Liver (tissue), 9 donors: ENCODE results near the gene CHRNA4. TPM values are rescaled to one million over a fixed set of nuclear protein-coding genes. Genes with fewer than 3 reads are reported as not detected.

ENCODE experiments used
- DNase-seq: peaks from one replicate; pipeline ENCODE4 v3.0.0-alpha.2; 2017; ENCODE audit warnings: low spot score
- H3K27ac ChIP-seq, 2 donors: one replicate each; pipeline ENCODE4 v1.7.0; 2013; ENCODE audit warnings: inconsistent platforms in 2 of 2, low read length in 2 of 2, control low read depth in 1 of 2, low read depth in 1 of 2, mild to moderate bottlenecking in 1 of 2
- H3K27me3 ChIP-seq, 4 donors: one replicate each; pipeline versions ENCODE4 v1.6.1 to v1.7.0; 2013; ENCODE audit warnings: low read length in 3 of 4, inconsistent platforms in 1 of 4, mild to moderate bottlenecking in 1 of 4, moderate library complexity in 1 of 4; ENCODE audit not compliant: control insufficient read depth in 4 of 4, insufficient read depth in 4 of 4
- H3K36me3 ChIP-seq, 4 donors: one replicate each; pipeline versions ENCODE4 v1.6.1 to v1.7.0; 2013; ENCODE audit warnings: low read length in 3 of 4, mild to moderate bottlenecking in 3 of 4, low read depth in 1 of 4, moderate library complexity in 1 of 4; ENCODE audit not compliant: control insufficient read depth in 4 of 4, insufficient read depth in 3 of 4
- H3K4me1 ChIP-seq, 4 donors: one replicate each; pipeline versions ENCODE4 v1.6.1 to v1.7.0; 2013; ENCODE audit warnings: low read length in 3 of 4, mild to moderate bottlenecking in 3 of 4, moderate library complexity in 1 of 4; ENCODE audit not compliant: control insufficient read depth in 4 of 4, insufficient read depth in 4 of 4
- H3K4me3 ChIP-seq, 3 donors: one replicate each; pipeline versions ENCODE4 v1.6.1 to v1.7.0; 2013; ENCODE audit warnings: low read length in 3 of 3, control low read depth in 1 of 3, low read depth in 1 of 3, mild to moderate bottlenecking in 1 of 3
- H3K9ac ChIP-seq, 2 donors: one replicate each; pipeline ENCODE4 v1.7.0; 2013; ENCODE audit warnings: low read length in 2 of 2, mild to moderate bottlenecking in 2 of 2, moderate library complexity in 2 of 2, control low read depth in 1 of 2, low read depth in 1 of 2
- H3K9me3 ChIP-seq, 4 donors: one replicate each; pipeline versions ENCODE4 v1.6.1 to v1.7.0; 2013; ENCODE audit warnings: low read length in 3 of 4; ENCODE audit not compliant: control insufficient read depth in 4 of 4
- EGR1 ChIP-seq, 2 donors: IDR thresholded peaks; 2 replicates each; pipeline ENCODE4 v1.6.1; 2016 to 2018; ENCODE audit warnings: antibody characterized with exemption in 2 of 2, low read depth in 2 of 2
- FOXA1 ChIP-seq: IDR thresholded peaks from 2 replicates; pipeline ENCODE4 v1.6.1; 2016; ENCODE audit warnings: antibody characterized with exemption
- FOXA2 ChIP-seq: IDR thresholded peaks from 2 replicates; pipeline ENCODE4 v1.6.1; 2016; ENCODE audit warnings: antibody characterized with exemption
- GABPA ChIP-seq, 2 donors: IDR thresholded peaks in 1 of 2; conservative IDR thresholded peaks in 1 of 2; 2 replicates each; pipeline ENCODE4 v1.6.1; 2016; ENCODE audit warnings: antibody characterized with exemption in 2 of 2, mild to moderate bottlenecking in 1 of 2, moderate library complexity in 1 of 2
- JUND ChIP-seq, 2 donors: IDR thresholded peaks; 2 replicates each; pipeline ENCODE4 v1.6.1; 2016; ENCODE audit warnings: antibody characterized with exemption in 2 of 2
- NR2F2 ChIP-seq: IDR thresholded peaks from 2 replicates; pipeline ENCODE4 v1.6.1; 2016; ENCODE audit warnings: antibody characterized with exemption
- RAD21 ChIP-seq, 2 donors: IDR thresholded peaks; 2 replicates each; pipeline ENCODE4 v1.6.1; 2016; ENCODE audit warnings: antibody characterized with exemption in 2 of 2, mild to moderate bottlenecking in 2 of 2
- RXRA ChIP-seq, 2 donors: IDR thresholded peaks; 2 replicates each; pipeline ENCODE4 v1.6.1; 2017 to 2018; ENCODE audit warnings: antibody characterized with exemption in 2 of 2, mild to moderate bottlenecking in 1 of 2
- SP1 ChIP-seq: IDR thresholded peaks from 2 replicates; pipeline ENCODE4 v1.6.1; 2018; ENCODE audit warnings: antibody characterized with exemption, mild to moderate bottlenecking
- TAF1 ChIP-seq: conservative IDR thresholded peaks from 2 replicates; pipeline ENCODE4 v1.6.1; 2016; ENCODE audit warnings: antibody characterized with exemption, mild to moderate bottlenecking
- YY1 ChIP-seq: IDR thresholded peaks from 2 replicates; pipeline ENCODE4 v1.6.1; 2016; ENCODE audit warnings: antibody characterized with exemption, mild to moderate bottlenecking
- WGBS: extraction: QIAGEN DNeasy Blood & Tissue Kit; methylation state at CpG from one replicate; pipeline ENCODE4 v1.1.7; 2013; 5-methylcytosine and 5-hydroxymethylcytosine counted together
- polyA plus RNA-seq, 2 donors: library from polyadenylated mRNA; stranded (reverse) in 1 of 2; unstranded in 1 of 2; fragments of 200-250 nt in 1 of 2; fragments of >200 nt in 1 of 2; fragmentation: Nextera tagmentation in 1 of 2; extraction: Ambion mirVana in 1 of 2; gene quantifications; one replicate each; pipeline versions ENCODE4 v1.2.1 to v1.2.3, GENCODE V29; 2013 to 2015
- total RNA-seq, 2 donors: library from RNA; depleted of rRNA; stranded (reverse); fragments of >200 nt; gene quantifications; one replicate each; pipeline ENCODE4 v1.2.3, GENCODE V29; 2014
- TF ChIP-seq, protein P1 (sequence below): IDR thresholded peaks from 2 replicates; pipeline ENCODE4 v1.6.1; 2016; ENCODE audit warnings: antibody characterized with exemption
- TF ChIP-seq, protein P2 (sequence below): fragments of 150-350 bp; IDR thresholded peaks from 2 replicates; pipeline ENCODE4 v1.5.1; 2017; ENCODE audit warnings: improper control_type of control experiment, low read depth, low read length; ENCODE audit not compliant: missing input control
- TF ChIP-seq, protein P3 (sequence below): IDR thresholded peaks from 2 replicates; pipeline ENCODE4 v1.6.1; 2016; ENCODE audit warnings: antibody characterized with exemption, mild to moderate bottlenecking
- TF ChIP-seq, protein P4 (sequence below): IDR thresholded peaks from 2 replicates; pipeline ENCODE4 v1.6.1; 2016; ENCODE audit warnings: antibody characterized with exemption
- TF ChIP-seq, protein P5 (sequence below): IDR thresholded peaks from 2 replicates; pipeline ENCODE4 v1.6.1; 2016; ENCODE audit warnings: antibody characterized with exemption
- donor health status: healthy.
- donor health status: healthy.
- donor health status: healthy.
- donor health status: healthy.
- donor health status: healthy.

CHRNA4 gene
- total and polyA plus RNA-seq, 4 donors, result 3.2 to 23.3 (median 6.4) TPM; not detected in 1

DNA sequence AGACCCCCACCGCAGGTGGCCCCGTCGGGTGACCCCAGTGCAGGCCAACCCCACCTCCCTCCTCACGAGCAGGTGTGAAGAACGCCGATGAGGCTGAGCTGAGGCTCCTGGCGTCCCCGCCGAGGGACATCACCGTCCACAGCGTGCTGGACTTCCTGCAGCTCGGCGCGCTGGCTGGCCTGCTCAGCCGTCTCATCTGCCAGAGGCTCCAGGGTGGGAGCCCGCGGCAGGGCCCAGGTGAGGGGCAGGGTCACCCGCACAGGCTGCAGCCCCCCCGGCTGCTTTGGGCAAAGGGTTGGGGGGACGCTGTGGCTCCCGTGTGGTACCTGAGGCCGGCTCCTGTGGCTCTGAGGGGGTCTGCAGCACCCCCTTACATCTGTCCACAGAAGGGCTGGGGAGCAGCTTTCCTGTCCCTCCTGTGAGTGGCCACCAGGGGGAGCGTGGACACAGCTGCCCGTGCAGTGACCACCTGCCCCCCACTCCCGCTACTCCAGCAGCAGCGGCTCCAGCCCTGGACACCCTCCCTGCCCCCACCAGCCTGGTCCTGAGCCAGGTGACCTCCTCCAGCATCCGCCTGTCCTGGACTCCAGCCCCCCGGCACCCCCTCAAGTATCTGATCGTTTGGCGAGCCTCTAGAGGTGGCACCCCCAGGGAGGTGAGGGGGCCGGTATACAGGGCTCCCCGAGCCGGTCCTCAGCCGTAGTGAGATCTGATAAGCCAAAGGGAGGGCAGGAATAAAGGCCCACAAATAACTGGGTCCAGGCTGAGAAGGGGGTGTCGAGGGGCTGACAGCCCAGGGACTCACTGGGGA lies 51.7 kb downstream of the CHRNA4 start:
- Histone ChIP-seq H3K27me3 (peaks cover 0 to 4% (median 1%) of the 10 kb centered on the region in 4 donors), H3K27ac (no peak overlapping the region), H3K4me3 (no peak overlapping the region), H3K4me1 (no peaks in the 10 kb centered on the region), H3K36me3 (no peaks in the 10 kb centered on the region), H3K9me3 (no peaks in the 10 kb centered on the region), H3K9ac (no peak overlapping the region)
- WGBS, result 37% methylated on average over 35 of the region's 35 CpGs
- TF ChIP-seq, protein P1, sequence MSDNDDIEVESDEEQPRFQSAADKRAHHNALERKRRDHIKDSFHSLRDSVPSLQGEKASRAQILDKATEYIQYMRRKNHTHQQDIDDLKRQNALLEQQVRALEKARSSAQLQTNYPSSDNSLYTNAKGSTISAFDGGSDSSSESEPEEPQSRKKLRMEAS, result no peak
- TF ChIP-seq RAD21 (IDR thresholded peaks at IDR 0.05), result peak; percentile 70 to 81
- TF ChIP-seq, protein P2, sequence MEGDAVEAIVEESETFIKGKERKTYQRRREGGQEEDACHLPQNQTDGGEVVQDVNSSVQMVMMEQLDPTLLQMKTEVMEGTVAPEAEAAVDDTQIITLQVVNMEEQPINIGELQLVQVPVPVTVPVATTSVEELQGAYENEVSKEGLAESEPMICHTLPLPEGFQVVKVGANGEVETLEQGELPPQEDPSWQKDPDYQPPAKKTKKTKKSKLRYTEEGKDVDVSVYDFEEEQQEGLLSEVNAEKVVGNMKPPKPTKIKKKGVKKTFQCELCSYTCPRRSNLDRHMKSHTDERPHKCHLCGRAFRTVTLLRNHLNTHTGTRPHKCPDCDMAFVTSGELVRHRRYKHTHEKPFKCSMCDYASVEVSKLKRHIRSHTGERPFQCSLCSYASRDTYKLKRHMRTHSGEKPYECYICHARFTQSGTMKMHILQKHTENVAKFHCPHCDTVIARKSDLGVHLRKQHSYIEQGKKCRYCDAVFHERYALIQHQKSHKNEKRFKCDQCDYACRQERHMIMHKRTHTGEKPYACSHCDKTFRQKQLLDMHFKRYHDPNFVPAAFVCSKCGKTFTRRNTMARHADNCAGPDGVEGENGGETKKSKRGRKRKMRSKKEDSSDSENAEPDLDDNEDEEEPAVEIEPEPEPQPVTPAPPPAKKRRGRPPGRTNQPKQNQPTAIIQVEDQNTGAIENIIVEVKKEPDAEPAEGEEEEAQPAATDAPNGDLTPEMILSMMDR, result peak; percentile 79
- DNase-seq, result peak; percentile 46

DNA sequence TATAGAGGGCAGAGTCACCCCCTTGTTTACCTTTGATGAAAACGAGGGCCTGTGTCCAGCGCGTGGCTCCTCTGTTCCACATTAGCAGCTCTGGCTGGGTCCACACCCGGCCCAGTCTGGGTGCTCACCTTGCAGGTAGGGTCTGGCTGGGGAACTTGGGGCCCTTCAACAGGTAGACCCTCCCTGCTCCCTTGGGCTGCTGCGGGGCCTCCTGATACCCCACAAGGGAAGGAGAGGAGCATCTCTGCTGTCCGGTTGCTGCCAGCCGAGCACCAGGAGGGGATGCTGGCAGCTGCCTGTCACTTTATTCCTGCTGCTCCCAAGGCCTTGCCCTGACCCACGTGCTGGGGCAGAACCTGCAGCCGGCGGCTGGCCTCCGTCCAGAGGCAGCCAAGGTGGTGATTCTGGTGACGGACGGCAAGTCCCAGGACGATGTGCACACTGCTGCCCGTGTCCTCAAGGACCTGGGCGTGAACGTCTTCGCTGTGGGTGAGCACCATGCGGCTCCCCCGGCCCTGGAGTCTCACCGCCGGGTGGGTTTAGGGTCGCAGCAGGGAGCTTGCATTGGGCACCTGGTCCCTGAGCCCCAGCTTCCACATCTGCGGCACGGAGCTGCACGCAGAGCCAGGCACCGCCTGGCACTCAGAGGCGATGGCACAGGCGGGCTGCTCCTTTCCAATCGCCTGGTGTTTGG lies 52.8 kb downstream of the CHRNA4 start:
- WGBS, result 73% methylated on average over 30 of the region's 30 CpGs
- no peaks in the 10 kb centered on the region for H3K4me1 ChIP-seq
- H3K36me3 ChIP-seq, result no peaks in the 10 kb centered on the region
- H3K9me3 ChIP-seq, result no peaks in the 10 kb centered on the region
- H3K27me3 ChIP-seq, result peaks cover 0 to 6% (median 1%) of the 10 kb centered on the region in 4 donors
- H3K9ac ChIP-seq, result no peak overlapping the region
- TF ChIP-seq, protein P2, result no peak
- TF ChIP-seq TAF1 (no peak), FOXA1 (no peak), SP1 (no peak), JUND (IDR thresholded peaks at IDR 0.05) (no peak), FOXA2 (no peak), RAD21 (IDR thresholded peaks at IDR 0.05) (no peak), EGR1 (IDR thresholded peaks at IDR 0.05; ENCODE audit: low read depth in 2 of 2) (no peak), NR2F2 (no peak), YY1 (no peak), GABPA (IDR thresholded peaks at IDR 0.05 in 1 of 2, conservative IDR thresholded peaks at IDR 0.05 in 1 of 2) (no peak), RXRA (IDR thresholded peaks at IDR 0.05) (no peak)
- TF ChIP-seq, protein P3, sequence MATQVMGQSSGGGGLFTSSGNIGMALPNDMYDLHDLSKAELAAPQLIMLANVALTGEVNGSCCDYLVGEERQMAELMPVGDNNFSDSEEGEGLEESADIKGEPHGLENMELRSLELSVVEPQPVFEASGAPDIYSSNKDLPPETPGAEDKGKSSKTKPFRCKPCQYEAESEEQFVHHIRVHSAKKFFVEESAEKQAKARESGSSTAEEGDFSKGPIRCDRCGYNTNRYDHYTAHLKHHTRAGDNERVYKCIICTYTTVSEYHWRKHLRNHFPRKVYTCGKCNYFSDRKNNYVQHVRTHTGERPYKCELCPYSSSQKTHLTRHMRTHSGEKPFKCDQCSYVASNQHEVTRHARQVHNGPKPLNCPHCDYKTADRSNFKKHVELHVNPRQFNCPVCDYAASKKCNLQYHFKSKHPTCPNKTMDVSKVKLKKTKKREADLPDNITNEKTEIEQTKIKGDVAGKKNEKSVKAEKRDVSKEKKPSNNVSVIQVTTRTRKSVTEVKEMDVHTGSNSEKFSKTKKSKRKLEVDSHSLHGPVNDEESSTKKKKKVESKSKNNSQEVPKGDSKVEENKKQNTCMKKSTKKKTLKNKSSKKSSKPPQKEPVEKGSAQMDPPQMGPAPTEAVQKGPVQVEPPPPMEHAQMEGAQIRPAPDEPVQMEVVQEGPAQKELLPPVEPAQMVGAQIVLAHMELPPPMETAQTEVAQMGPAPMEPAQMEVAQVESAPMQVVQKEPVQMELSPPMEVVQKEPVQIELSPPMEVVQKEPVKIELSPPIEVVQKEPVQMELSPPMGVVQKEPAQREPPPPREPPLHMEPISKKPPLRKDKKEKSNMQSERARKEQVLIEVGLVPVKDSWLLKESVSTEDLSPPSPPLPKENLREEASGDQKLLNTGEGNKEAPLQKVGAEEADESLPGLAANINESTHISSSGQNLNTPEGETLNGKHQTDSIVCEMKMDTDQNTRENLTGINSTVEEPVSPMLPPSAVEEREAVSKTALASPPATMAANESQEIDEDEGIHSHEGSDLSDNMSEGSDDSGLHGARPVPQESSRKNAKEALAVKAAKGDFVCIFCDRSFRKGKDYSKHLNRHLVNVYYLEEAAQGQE, result no peak
- TF ChIP-seq, protein P1, result no peak
- TF ChIP-seq, protein P4, sequence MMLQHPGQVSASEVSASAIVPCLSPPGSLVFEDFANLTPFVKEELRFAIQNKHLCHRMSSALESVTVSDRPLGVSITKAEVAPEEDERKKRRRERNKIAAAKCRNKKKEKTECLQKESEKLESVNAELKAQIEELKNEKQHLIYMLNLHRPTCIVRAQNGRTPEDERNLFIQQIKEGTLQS, result no peak
- TF ChIP-seq, protein P5, sequence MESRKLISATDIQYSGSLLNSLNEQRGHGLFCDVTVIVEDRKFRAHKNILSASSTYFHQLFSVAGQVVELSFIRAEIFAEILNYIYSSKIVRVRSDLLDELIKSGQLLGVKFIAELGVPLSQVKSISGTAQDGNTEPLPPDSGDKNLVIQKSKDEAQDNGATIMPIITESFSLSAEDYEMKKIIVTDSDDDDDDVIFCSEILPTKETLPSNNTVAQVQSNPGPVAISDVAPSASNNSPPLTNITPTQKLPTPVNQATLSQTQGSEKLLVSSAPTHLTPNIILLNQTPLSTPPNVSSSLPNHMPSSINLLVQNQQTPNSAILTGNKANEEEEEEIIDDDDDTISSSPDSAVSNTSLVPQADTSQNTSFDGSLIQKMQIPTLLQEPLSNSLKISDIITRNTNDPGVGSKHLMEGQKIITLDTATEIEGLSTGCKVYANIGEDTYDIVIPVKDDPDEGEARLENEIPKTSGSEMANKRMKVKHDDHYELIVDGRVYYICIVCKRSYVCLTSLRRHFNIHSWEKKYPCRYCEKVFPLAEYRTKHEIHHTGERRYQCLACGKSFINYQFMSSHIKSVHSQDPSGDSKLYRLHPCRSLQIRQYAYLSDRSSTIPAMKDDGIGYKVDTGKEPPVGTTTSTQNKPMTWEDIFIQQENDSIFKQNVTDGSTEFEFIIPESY, result no peak
- H3K4me3 ChIP-seq, result no peak overlapping the region
- DNase-seq, result no peak
- no peak overlapping the region for H3K27ac ChIP-seq
